Dermis microvascular lymphatic vessel endothelial cell (primary cell): ENCODE data around the gene MAD2L1BP. TPM values are rescaled to one million over a fixed set of nuclear protein-coding genes. Genes with fewer than 3 reads are reported as not detected.

Experiments
- DNase-seq, 2 donors: peaks; one replicate each; pipeline versions ENCODE4 v3.0.0 to v3.0.0-alpha.2; 2010; ENCODE audit warnings: low read depth in 2 of 2
- total RNA-seq: library from RNA; depleted of rRNA; stranded (reverse); fragments of >200 nt; gene quantifications from 2 replicates; pipeline ENCODE4 v1.2.1, GENCODE V29; 2014

The MAD2L1BP gene
- total RNA-seq, 1 donor from 2014 or later: 14.8 TPM

DNA sequence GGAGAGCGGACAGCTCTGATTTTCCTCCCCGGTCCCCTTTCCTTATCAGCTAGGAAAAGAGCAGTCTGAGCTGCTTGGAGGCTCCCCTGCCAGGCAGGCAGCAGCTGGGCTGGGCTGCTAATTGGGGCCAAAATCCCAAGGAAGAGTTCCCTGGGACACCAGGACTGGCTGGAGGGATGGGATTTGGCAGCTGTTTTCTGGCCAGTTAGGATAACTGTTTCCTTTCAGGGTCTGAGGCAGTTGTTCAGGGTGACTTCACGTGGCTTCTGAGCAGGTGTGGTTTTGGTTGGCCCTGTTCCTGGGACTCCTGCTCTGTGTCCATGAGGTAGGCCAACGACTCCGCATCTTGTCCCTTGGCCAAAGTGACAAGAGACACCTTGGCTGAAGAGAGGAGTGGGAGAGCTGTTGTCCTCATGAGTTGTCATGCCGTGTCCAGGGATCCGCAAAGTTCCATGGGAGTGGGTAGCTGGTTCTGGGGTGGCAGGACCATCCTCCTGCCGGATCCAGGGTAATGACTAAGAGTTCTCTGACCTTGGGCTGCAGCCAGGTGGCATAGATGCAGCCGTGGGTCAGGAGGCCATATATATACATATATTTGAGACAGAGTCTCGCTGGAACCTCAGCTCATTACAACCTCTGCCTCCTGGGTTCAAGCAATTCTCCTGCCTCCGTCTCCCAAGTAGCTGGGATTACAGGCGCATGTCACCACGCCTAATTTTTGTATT is 30.7 kb downstream of the MAD2L1BP start:
- no peak for DNase-seq

DNA sequence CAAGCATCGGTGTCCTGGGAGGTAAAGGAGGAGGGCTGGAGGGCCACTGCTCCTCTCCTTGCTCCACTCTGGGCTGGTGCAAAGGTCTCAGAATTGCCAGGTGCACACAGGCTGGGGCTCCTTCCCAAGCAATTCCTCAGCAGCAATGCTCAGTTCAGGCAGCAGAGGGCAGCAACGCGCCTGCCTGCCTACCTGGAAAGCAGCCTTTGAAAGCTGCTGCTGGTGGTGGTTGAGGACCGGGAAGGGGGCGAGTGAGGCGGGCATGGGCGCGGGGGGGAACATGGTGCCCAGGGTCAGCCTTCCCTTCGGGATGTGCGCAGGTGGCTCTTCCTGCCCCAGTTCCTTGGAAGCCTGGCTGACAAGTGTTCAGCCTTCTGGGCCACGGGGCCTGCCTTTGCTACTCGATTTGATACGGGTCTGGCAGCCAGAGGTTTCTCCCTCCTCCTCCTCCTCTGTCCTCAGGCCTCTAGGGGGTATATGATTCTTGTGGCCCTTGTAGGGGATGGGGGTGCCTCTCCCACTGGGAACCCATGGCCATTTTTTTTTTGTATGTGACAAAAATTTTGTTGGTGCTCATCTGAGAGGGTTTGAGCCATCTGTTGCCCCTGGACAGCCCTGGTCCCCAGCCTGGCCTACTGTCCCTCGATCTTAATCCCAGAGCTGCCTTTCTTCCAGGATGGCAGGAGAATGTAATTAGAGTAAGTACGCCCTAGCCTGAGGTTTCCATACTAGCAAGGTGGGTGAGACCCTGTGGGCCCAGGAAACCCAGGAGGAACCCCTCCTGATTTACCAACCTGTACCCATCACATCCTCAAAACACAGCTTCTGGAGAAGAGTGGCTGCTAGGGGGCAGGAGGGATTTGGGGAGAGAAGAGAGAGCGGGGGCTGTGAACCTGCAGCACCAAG is 31.9 kb downstream of the MAD2L1BP start:
- peak; percentile 39 to 72 for DNase-seq

DNA sequence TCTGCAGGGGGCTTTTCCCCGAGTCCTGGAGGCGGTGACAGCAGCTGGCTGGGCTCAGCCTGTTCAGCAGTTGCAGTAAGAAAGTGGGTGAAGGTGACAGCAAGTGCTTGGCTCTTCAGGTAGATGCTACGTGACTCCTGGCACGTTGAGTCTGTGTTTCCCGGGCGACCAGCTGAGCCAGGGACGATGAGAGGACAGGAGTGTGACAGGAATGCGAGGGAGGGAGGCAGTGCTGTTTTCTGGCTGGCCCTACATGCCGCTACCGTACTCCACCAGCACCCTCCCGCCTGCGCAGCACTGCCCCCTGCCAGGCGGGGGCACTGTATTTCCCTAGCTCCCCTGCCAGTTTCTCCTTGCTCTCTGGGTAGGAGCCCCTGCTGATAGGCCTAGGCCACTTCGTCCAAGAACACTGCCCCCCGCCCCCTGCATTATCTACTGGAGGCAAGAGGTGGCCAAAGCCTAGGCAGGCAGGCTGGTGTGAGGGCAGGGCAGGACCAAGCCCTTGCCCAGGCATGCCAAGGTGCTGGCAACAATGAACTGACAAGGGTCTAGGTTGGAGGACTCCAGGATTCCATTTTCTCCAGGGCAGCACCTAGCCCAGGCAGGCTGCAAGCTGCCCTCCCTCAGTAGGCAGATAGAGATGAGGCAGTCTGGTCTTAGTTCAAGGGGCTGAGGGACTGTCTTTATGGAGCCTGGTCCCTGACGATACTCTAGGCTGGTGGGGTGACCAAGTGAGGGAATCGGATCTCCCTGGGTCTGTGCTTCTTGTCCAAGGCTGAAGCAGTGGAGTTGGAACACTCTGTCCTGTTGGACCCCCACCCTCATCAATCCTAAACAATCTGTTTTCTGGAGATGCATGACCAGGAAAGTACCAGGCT is 32.8 kb downstream of the MAD2L1BP start:
- peak; percentile 28 to 68 for DNase-seq

DNA sequence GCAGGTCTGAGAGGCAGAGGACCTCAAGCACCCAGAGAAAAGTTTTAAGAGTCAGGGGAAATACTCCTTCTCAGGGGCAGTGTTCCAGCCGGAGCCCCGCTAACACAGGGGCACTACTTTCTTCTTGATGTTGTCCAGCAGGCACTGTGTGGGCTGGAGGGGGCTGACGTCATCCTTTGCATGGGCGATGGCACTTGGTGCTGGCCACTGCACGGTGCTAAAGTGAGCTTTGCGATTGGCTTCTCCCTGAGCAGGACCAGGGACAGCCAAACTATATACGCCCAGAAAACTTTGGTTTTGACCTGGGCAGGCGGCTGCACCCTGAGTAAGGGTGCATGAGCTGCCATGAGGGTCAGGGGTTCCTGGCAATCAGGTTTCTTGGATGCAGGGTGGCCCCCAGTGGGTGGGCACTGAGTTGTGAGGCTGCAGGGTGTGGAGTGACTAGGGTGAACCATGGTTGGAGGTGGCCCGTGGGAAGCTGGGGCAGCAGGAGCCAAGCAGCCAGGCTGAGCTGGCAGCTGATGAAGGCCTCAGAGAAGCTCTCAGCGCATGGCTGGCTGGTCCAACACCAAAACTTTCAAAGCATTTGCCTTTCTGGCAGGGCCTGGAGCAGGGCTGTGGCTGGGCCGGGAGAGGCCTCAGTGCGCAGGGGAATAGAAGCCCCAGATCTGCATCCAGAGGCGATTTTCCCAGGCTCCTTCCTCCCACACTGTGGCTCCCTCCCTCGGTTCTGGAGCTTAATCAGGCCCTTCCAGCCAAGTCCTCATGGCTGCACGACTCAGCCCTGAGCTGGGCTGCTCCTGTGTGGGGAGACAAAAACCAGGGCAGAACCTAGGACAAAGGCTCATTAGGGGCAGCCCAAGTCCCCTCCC is 33.6 kb downstream of the MAD2L1BP start:
- DNase-seq: peak in 1 of 2 donors; percentile 19

DNA sequence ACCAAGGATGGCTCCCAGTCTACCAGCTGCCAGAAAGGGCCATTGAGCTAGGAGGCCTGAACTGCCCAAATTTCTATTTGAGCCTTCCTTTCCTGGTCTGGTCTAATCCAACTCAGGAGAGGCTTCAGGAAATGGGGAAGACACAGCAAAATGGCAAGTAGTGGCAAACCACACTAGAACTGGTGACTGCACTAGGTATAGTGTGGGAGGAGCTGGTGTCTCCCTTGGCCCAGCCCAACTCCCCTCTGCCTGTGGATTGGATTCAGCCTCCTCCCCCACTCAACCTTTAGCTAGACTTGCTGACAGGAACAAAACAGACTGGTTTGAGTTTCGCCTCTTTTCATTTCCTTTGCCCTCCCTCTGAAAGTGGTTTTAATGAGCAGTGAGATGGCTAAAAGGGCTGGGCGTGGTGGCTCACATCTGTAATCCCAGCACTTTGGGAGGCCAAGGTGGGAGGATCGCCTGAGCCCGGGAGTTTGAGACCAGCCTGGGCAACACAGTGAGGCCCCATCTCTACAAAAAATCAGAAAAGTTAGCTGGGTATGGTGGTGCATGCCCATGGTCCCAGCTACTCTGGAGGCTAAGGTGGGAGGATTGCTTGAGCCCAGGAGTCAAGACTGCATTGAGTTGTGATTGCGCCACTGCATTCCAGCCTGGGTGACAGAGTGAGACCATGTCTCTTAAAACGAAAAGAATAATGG is 34.4 kb downstream of the MAD2L1BP start:
- DNase-seq: no peak

DNA sequence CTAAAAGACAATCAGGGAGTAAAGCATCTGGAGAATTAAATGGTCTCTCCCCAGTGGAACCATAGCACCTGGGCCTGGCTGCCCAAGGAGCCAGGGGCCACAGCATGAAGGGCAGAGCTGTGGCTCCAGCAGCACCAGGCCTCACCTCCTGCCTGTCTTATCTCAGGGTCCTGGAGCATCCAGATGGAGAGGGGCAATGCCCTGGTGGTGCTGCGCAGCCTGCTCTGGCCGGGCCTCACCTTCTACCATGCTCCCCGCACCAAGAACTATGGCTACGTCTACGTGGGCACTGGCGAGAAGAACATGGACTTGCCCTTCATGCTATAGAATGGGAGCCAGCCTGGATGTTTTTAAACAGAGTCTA is 35.0 kb downstream of the MAD2L1BP start:
- no peak for DNase-seq

DNA sequence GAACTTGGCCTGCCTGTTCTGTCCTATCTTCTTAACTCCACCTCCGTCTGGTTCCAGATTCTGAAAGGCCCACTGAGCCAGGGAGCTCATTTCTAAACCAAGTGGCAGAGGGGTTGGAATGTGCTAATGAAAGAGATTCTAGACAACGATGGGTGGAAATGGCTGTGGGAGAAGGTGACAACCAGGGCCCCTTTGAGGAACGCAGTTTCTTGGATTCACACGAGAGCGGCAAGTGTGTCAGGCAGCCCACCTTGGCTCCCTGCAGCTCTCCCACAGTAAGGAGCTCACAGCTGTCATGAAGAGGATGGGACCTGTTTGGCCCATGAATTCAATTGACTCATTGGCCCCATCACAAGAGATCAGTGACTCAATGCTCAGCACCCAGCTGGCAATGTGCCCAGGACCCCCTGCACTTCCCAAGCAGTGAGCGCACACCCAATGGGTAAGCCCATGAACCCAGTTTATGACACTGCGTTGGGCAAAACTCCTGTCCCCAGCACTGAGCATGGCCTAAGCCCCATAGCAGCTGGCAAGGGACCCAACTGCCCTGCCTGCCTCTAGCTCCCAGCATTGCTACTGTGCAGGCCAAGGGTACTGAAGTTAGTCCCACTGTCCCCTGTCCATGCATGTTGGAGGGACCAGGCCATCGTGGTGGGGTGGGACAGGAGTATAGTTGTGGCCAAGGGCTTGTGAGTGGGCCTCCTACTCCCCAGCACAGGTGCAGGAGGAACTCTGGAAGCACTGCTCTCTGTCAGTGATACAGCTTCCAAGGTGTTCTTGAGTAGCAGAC is 35.6 kb downstream of the MAD2L1BP start:
- no peak for DNase-seq

DNA sequence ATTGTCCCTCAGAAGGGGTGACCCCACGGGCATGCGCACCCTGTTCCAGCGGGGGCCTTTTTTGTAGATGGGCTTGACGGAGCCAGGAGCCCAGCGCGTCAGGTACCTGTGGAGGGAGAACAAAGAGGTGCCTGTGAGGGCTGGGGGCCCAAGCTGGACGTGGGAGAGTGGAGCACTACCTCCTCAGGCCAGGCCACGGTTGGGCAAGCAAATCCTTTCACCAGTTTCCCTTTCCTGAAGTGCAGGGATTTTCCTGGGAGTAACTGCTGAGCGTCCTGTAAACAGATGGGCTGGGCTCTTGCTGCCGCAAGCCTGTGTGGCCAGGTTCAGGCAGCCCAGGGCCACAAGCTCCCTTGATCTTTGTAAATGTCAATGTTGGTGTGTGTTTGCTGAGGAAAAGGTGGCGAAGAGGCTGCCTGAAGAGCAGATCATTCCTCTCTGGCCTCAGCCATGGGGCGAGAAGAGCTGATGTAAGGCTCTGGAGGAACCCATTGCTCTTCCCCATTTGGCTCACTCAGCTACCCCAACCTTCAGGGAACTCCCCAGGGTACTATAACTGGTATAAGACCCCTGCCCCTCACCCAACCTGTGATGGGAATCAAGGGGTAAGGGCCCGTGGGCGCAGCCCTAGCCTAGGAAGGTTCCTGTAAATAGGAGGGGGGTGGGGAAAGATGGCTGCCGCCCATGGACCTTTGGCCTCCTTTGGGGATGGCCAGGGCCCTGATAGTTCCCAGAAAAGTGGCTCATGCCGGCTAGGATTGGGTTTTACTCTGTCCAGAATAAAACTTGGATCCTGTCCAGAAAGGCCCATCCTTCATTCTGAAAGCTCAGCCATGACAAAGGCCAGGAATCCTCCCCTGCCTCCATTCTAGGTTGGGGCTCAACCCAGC is 36.4 kb downstream of the MAD2L1BP start:
- DNase-seq: no peak

DNA sequence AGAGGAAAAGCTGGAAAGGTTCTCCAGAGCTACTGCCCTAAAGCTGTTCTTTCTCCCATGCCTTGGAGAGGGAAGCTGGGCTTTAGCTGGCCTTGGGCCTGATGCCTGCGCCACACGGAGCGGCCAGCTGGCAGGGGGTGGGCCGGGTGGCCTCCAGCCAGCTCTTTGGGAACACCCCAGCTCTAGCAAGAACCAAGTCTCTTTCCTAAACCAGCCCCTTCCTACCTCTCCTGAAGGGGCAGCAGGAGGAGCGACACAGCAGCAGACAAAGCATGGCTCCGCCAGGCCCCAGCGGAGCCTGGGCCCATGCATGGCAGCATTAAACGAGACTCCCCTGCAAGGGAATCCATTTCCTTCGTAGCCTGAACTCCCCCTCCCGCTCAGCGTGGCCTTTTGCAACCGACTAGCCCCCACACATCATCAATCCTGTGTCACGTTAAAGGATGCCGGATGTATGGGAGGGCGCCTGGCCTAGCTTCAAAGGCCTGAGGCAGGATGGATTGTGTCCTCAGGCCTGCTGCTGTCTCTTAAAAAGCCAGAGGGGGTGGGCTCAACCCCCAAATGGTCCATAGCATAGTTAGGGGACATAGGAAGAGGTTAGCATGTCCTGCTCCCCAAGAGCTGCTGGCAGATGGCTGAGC is 37.9 kb downstream of the MAD2L1BP start:
- DNase-seq: no peak

DNA sequence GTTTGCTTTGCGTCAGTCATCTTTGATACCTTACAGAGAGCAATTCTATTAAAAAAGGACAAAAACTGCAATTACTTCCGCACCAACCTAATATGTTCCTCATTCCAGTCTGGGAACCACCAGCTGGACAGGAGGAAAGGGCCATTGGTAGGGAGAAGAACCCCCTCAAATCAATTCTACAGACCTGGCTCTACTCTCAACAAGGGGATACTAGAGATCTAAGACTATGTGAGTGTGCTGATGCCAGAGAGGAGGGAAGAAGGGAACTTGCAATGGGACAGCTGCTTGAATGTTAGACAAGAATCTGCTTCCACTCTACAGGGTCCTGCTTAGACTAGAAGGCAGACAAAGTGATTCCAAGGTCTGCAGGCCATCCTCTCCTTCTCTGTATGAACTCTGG is 38.7 kb downstream of the MAD2L1BP start:
- no peak for DNase-seq

DNA sequence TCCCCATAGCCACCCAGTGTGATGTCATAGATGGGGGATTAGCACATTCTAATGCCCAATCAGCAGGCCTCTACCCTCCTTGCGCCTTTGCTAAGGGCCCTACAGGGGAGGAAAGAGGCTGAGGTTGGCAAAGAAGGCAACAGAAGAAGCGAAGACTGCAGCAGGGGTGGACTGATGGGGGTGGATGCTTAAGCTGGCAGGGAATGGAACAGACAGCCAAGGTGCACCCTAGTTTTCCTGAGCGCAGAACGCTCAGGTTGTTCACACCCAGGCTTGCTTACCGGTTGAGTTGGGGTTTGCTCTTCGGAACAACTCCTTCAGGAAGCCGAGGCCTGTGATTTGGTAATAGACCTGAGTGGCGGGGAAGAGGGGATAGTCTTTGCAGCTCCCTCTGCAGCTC is 39.3 kb downstream of the MAD2L1BP start:
- no peak for DNase-seq

DNA sequence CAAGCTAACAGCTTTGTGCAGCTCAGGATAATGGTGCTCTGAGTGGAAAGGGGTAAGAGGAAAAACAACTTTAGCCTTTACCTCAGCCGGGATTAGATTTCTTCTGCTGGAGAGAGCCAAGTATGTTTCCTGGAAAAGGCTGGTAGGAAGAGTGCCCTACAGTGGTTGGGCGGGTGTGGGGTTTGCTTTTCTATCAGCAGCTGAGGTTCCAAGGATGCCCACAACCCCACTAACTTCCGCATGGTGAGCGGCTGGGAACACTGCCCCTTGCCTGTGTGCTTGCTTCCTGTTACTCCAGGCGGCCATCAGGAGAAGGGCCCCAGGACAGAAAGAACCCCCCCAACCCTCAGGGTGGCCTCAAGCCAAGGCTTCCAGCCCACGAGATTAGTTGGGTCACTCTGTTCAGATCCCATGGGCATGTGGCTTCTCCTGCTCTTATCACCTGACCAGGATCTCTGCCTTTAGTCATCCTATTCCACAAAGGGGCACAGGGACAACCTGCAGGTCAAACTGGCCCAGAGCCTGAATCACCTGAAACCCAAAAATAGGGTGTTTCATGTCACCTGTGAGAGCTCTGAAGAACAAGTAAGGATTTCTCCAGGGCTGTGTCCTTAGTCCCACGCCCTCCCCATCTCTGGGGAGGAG is 41.4 kb downstream of the MAD2L1BP start:
- DNase-seq: no peak

DNA sequence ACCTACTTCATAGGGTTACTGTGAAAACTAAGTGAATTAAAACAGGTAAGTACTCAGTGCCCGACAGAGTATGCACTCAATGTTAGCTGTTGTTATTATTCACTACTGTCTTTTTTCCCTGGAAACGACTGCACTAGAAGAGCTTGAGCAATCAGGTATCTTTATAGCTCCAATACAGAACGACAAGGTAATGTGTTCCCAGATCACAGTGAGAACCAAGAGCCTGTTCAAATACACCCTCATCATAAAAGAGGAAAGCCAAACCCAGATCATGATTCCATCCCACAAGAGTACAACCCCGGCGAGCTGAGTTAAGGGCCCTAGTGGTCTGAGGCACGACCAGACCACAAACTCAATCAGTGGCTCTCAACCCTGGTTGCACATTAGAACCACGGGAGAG is 42.1 kb downstream of the MAD2L1BP start:
- no peak for DNase-seq

DNA sequence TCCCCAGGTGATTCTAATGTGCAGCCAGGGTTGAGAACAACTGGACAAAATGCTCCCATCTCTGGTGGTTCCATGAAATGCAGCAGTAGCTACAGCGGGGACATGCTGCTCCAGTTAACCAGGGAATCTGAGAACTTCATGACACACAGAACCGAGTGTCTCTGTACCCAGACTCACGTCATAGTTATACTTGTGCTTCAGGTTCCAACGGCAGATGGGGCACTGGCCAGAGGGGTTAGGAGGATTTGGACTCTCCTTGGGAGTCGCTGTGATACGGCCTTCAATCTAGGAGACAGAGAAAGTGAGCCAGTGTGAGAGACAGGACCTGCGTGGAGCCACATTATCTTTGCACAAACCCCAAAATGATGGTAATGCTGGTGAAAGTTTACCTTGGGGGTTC is 42.7 kb downstream of the MAD2L1BP start:
- no peak for DNase-seq

DNA sequence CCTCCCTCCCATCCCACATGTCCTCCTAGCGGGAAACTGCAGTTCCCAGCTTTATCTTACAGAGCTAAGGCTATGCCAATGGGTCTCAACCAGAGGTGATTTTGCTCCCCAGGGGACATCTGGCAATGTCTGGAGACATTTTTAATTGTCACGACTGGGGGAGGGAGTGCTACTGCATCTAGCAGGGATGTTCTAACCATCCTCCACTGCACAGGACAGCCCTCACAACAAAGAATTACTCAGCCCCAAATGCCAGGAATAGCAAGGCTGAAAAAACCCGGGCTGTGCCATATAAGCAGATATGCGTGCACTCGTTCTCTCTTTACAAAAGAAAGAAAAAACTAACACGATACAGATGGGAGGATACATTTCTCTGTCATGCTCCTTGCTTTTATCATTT is 43.4 kb downstream of the MAD2L1BP start:
- no peak for DNase-seq

DNA sequence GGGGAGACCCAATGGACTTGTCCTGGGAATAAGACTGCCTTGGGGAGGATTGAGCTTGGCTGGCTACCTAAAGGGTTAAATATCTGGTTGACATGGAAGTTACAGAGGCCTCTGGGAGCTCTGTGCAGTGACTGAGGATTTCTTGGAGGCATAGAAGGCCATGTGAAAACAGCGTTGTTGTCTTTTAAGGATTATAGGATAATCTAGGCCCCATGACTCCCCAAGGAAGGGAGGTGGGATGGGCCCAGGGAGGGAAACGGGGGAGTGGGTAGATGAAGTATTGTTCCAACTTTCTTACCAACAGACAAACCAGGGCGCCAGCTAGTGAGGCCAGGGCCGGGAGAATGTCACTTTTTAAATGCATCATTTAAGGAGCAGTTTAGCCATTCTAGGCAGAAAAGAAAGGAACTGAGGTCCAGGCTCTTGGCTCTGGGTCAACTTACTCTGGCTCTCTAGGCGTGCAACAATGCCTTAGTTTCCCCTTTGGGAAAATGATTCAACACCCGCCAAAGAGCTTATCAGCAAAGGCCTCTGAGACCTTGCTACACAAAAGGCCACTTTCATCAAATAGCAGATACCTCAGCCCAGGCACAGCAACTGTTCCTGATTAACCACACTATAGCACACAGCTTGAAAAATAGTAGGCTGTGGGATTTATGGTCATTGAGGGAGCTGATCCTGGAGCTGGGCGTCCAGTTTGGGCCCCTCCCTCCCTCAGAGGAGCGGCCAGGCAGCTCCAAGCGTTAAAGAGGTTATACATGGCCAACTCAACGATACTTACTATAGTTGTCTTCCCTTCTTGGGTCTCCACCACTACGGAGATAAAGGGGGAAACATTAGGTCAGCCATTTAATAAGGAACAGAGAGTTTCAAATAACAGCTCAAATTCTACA is 44.9 kb downstream of the MAD2L1BP start:
- no peak for DNase-seq
